ENCODE results near the gene TMEM141. TPM values are rescaled to one million over a fixed set of nuclear protein-coding genes. Genes with fewer than 3 reads are reported as not detected.
A peak's percentile ranks its signal among the peaks of the same experiment; 100 is the strongest.

TMEM141 gene
- total and polyA plus RNA-seq, 2 donors (not counting 3 experiments of a cell fraction or from before 2014, with no cell fraction given), result 43.2 to 146 TPM

- H4K20me1 ChIP-seq (replicated peaks; ENCODE audit: control insufficient read depth, extremely low read depth, insufficient read depth, low read length), result no peaks in the 10 kb centered on the region
- ChIA-PET POLR2A (no interaction called here), CTCF (interaction anchor here (1.1 to 2.0 kb wide), 8 partner anchors 8 to 270 kb away, joined by 3 to 8 read pairs (median 4); partner anchors contain the start of genes AJM1 and RABL6)
- no peak overlapping the region for H3K9ac ChIP-seq (replicated peaks; ENCODE audit: extremely low read depth, insufficient read depth, low read length)
- TSS peak; percentile 10 for BruUV-seq (replicated peaks)
- H3K4me3 ChIP-seq (replicated peaks in 1 of 3; ENCODE audit: insufficient read depth in 1 of 3, low read depth in 1 of 3, low read length in 3 of 3), result no peak overlapping the region
- H2AFZ ChIP-seq (ENCODE audit: low read depth, low read length), result no peak overlapping the region
- DNase-seq (ENCODE audit: low read depth, low spot score) (no peak), FAIRE-seq (no peak)
- peaks cover 1% of the 10 kb centered on the region for H3K79me2 ChIP-seq (ENCODE audit: control insufficient read depth, insufficient read depth, low read length)
- peaks cover 7 to 9% of the 10 kb centered on the region in 2 experiments for H3K27me3 ChIP-seq (ENCODE audit: control insufficient read depth in 2 of 2, insufficient read depth in 2 of 2, low read length in 2 of 2)
- intact Hi-C loops (cut with micrococcal nuclease), result loop anchor here (5.0 kb wide), 3 partner anchors 54 to 94 kb away; partner anchors contain the start of genes PHPT1 and TRAF2
- H3K9me1 ChIP-seq (replicated peaks; ENCODE audit: control insufficient read depth, extremely low read depth, insufficient read depth, low read length), result no peaks in the 10 kb centered on the region
- H3K9me3 ChIP-seq (replicated peaks; ENCODE audit: control insufficient read depth, insufficient read depth, low read length), result no peaks in the 10 kb centered on the region
- H3K4me1 ChIP-seq (ENCODE audit: control insufficient read depth, extremely low read depth, insufficient read depth, low read length), result peaks cover 7% of the 10 kb centered on the region
- H3K4me2 ChIP-seq (ENCODE audit: insufficient read depth, low read length), result no peak overlapping the region
- H3K27ac ChIP-seq (ENCODE audit: insufficient read depth, low read depth, low read length), result no peak overlapping the region
- dilution Hi-C loops (cut with MboI; ENCODE audit: extremely low pct_ligation_motif_present, low sequenced_read_pairs), result no loop called here
- peaks cover 0 to 2% of the 10 kb centered on the region in 2 experiments for H3K36me3 ChIP-seq (ENCODE audit: control insufficient read depth in 2 of 2, extremely low read depth in 1 of 2, insufficient read depth in 2 of 2, low read length in 2 of 2)
- TF ChIP-seq POLR2A (IDR thresholded peaks at IDR 0.05; ENCODE audit: low read depth, low read length), result peak; percentile 28
- no peak for TF ChIP-seq CTCF (IDR thresholded peaks at IDR 0.05; ENCODE audit: extremely low read depth in 1 of 2, insufficient read depth in 1 of 2, low read depth in 1 of 2, low read length in 2 of 2)
- no peak for TF ChIP-seq MAX (IDR thresholded peaks at IDR 0.05; ENCODE audit: insufficient read depth, insufficient read length)
Measured at GRCh38 chr9:136793086-136793946, 2.2 kb downstream of the TMEM141 start.

Data from endothelial cell of umbilical vein (primary cell).